DND-41 (cell line): ENCODE measurements around the gene SLC24A4.

Experiments used
- ATAC-seq: fragments of 200-7000 bp; cut with Tn5 transposase; 3 replicates; pipeline ENCODE4 v1.9.1; 2021; ENCODE audit warnings: low read depth; ENCODE audit not compliant: insufficient read depth
- DNase-seq: peaks from one replicate; pipeline ENCODE4 v3.0.0-alpha.2; 2020
- H2AFZ ChIP-seq: 2 replicates; pipeline ENCODE4 v1.6.0; 2012; ENCODE audit warnings: low read depth, low read length
- H3K27ac ChIP-seq: 2 replicates; pipeline ENCODE4 v1.5.1; 2012; ENCODE audit warnings: low read length, inconsistent platforms
- H3K27me3 ChIP-seq: fragments of 200-600 bp; sonication (generic); 2 replicates; pipeline ENCODE4 v1.6.0; 2012; ENCODE audit warnings: low read length, mild to moderate bottlenecking, inconsistent platforms; ENCODE audit not compliant: insufficient read depth, poor library complexity
- H3K36me3 ChIP-seq: 2 replicates; pipeline ENCODE4 v1.5.1; 2012; ENCODE audit warnings: low read length, inconsistent platforms; ENCODE audit not compliant: insufficient read depth
- H3K4me1 ChIP-seq: 2 replicates; pipeline ENCODE4 v1.5.1; 2012; ENCODE audit warnings: mild to moderate bottlenecking, low read length; ENCODE audit not compliant: insufficient read depth
- H3K4me2 ChIP-seq: 2 replicates; pipeline ENCODE4 v1.6.0; 2012; ENCODE audit warnings: mild to moderate bottlenecking, moderate library complexity, low read length, inconsistent platforms; ENCODE audit not compliant: insufficient read depth
- H3K4me3 ChIP-seq, 2 experiments: fragments of 200-600 bp in 1 of 2; shearing (Covaris generic) in 1 of 2; 2 replicates each; pipeline ENCODE4 v1.5.1; 2012 to 2016; ENCODE audit warnings: inconsistent platforms in 2 of 2, low read length in 2 of 2, mild to moderate bottlenecking in 2 of 2, low read depth in 1 of 2, moderate library complexity in 1 of 2
- H3K79me2 ChIP-seq: 2 replicates; pipeline ENCODE4 v1.6.0; 2012; ENCODE audit warnings: low read length, inconsistent platforms; ENCODE audit not compliant: insufficient read depth
- H3K9ac ChIP-seq: 2 replicates; pipeline ENCODE4 v1.6.0; 2012; ENCODE audit warnings: low read depth, mild to moderate bottlenecking, inconsistent platforms, low read length, moderate library complexity
- H3K9me3 ChIP-seq: 2 replicates; pipeline ENCODE4 v1.5.1; 2012; ENCODE audit warnings: low read length, moderate library complexity, mild to moderate bottlenecking, inconsistent platforms; ENCODE audit not compliant: insufficient read depth, severe bottlenecking
- H4K20me1 ChIP-seq: 2 replicates; pipeline ENCODE4 v1.6.0; 2012; ENCODE audit warnings: low read length; ENCODE audit not compliant: insufficient read depth
- CTCF ChIP-seq: IDR thresholded peaks from 2 replicates; pipeline ENCODE4 v1.5.1; 2012; ENCODE audit warnings: borderline replicate concordance, low read length, moderate library complexity, mild to moderate bottlenecking; ENCODE audit not compliant: poor library complexity, severe bottlenecking; ENCODE audit errors: extremely low read depth
- EZH2 ChIP-seq: IDR thresholded peaks from 3 replicates; pipeline ENCODE4 v1.6.1; 2012; ENCODE audit warnings: borderline replicate concordance, low read depth, mild to moderate bottlenecking, moderate library complexity, low read length, inconsistent platforms; ENCODE audit not compliant: severe bottlenecking

SLC24A4 gene

GRCh38 chr14:92513204-92513965, 190.4 kb downstream of the SLC24A4 start, which contains the start of gene RIN3:
TSS of gene RIN3 (plus strand) at chr14:92513781. CDS start at chr14:92513933, 152 bp downstream.
- H3K36me3 ChIP-seq, result no peaks in the 10 kb centered on the region
- no peaks in the 10 kb centered on the region for H3K9me3 ChIP-seq
- H3K4me1 ChIP-seq, result no peaks in the 10 kb centered on the region
- no peaks in the 10 kb centered on the region for H3K27me3 ChIP-seq
- H4K20me1 ChIP-seq, result no peaks in the 10 kb centered on the region
- no peak within 1 kb of the TSS for H3K9ac ChIP-seq
- ATAC-seq (no peak), DNase-seq (no peak)
- no peak within 1 kb of the TSS for H2AFZ ChIP-seq
- no peak within 1 kb of the TSS for H3K4me3 ChIP-seq
- H3K4me2 ChIP-seq, result no peak within 1 kb of the TSS
- no peak for TF ChIP-seq CTCF
- TF ChIP-seq EZH2, result no peak
- H3K79me2 ChIP-seq, result no peaks in the 10 kb centered on the region
- H3K27ac ChIP-seq, result no peak within 1 kb of the TSS

- DNase-seq, result no peak
- no peaks in the 10 kb centered on the region for H3K9me3 ChIP-seq
- no peak overlapping the region for H3K27ac ChIP-seq
- H3K36me3 ChIP-seq, result no peaks in the 10 kb centered on the region
- no peak overlapping the region for H3K9ac ChIP-seq
- ATAC-seq, result no peak
- no peak overlapping the region for H3K4me2 ChIP-seq
- no peaks in the 10 kb centered on the region for H3K27me3 ChIP-seq
- no peak overlapping the region for H3K4me3 ChIP-seq
- no peak for TF ChIP-seq CTCF
- no peak for TF ChIP-seq EZH2
- no peaks in the 10 kb centered on the region for H3K79me2 ChIP-seq
- no peak overlapping the region for H2AFZ ChIP-seq
- H4K20me1 ChIP-seq, result no peaks in the 10 kb centered on the region
- no peaks in the 10 kb centered on the region for H3K4me1 ChIP-seq
Measured at GRCh38 chr14:92513966-92514843, 191.2 kb downstream of the SLC24A4 start.

GRCh38 chr14:92514844-92515514, 192.0 kb downstream of the SLC24A4 start:
- DNase-seq (no peak), ATAC-seq (no peak)
- H3K4me1 ChIP-seq, result no peaks in the 10 kb centered on the region
- H3K36me3 ChIP-seq, result no peaks in the 10 kb centered on the region
- no peak overlapping the region for H3K4me3 ChIP-seq
- no peak overlapping the region for H2AFZ ChIP-seq
- H3K27ac ChIP-seq, result no peak overlapping the region
- H3K9me3 ChIP-seq, result no peaks in the 10 kb centered on the region
- no peak overlapping the region for H3K4me2 ChIP-seq
- no peaks in the 10 kb centered on the region for H4K20me1 ChIP-seq
- H3K79me2 ChIP-seq, result no peaks in the 10 kb centered on the region
- H3K9ac ChIP-seq, result no peak overlapping the region
- H3K27me3 ChIP-seq, result no peaks in the 10 kb centered on the region
- TF ChIP-seq CTCF, result no peak
- no peak for TF ChIP-seq EZH2
